B cell (primary cell): ENCODE results near the gene MROH9. TPM values are rescaled to one million over a fixed set of nuclear protein-coding genes. Genes with fewer than 3 reads are reported as not detected.

Experiments
- ATAC-seq: fragments of 200-7000 bp; cut with Tn5 transposase; one replicate; pipeline ENCODE4 v1.10.0; 2021; ENCODE audit warnings: low read depth, mild to moderate bottlenecking, moderate number of reproducible peaks, moderate library complexity
- CTCF ChIA-PET: fragments of 350-600 bp; sonication (Branson Sonifier 250); formaldehyde crosslinking; loops from one replicate; lab custom pipeline; 2021; ENCODE audit warnings: antibody characterized with exemption, inconsistent platforms; lab: Charles Lee
- POLR2A ChIA-PET: fragments of 350-600 bp; sonication (Branson Sonifier 250); formaldehyde crosslinking; loops from one replicate; lab custom pipeline; 2021; ENCODE audit warnings: antibody characterized with exemption; lab: Charles Lee
- DNase-seq: peaks from one replicate; pipeline ENCODE4 v3.0.0; 2013
- H2AFZ ChIP-seq: 2 replicates; pipeline ENCODE4 v1.6.1; 2012; ENCODE audit warnings: mild to moderate bottlenecking, low read depth, low read length; ENCODE audit not compliant: insufficient read depth, poor library complexity, severe bottlenecking
- H3K27ac ChIP-seq, 2 donors: 1 replicate in 1 of 2; 2 replicates in 1 of 2; pipeline ENCODE4 v1.5.1; 2012 to 2013; ENCODE audit warnings: low read length in 2 of 2, mild to moderate bottlenecking in 2 of 2, moderate library complexity in 1 of 2
- H3K27me3 ChIP-seq, 4 experiments: fragments of 200-600 bp in 1 of 4; sonication (generic) in 1 of 4; replicated peaks in 1 of 4; 1 replicate in 2 of 4; 2 replicates in 2 of 4; pipeline versions ENCODE4 v1.6.1 to v1.7.0; 2013 to 2016; ENCODE audit warnings: low read length in 3 of 4, mild to moderate bottlenecking in 2 of 4, mixed read lengths in 1 of 4, moderate library complexity in 1 of 4; ENCODE audit not compliant: insufficient read depth in 4 of 4, control insufficient read depth in 3 of 4; ENCODE audit errors: control extremely low read depth in 1 of 4
- H3K36me3 ChIP-seq, 2 experiments: replicated peaks in 1 of 2; 1 replicate in 1 of 2; 2 replicates in 1 of 2; pipeline versions ENCODE4 v1.6.1 to v1.7.1; 2013; ENCODE audit warnings: low read length in 1 of 2; ENCODE audit not compliant: insufficient read depth in 2 of 2, control insufficient read depth in 1 of 2; ENCODE audit errors: control extremely low read depth in 1 of 2, extremely low read depth in 1 of 2
- H3K4me1 ChIP-seq, 2 donors: fragments of 200-600 bp in 1 of 2; sonication (generic) in 1 of 2; 1 replicate in 1 of 2; 2 replicates in 1 of 2; pipeline versions ENCODE4 v1.5.1 to v1.6.1; 2013 to 2017; ENCODE audit warnings: low read length in 2 of 2; ENCODE audit not compliant: control insufficient read depth in 2 of 2, insufficient read depth in 2 of 2
- H3K4me2 ChIP-seq: replicated peaks from 2 replicates; pipeline ENCODE3; 2012; ENCODE audit warnings: mild to moderate bottlenecking, low read depth, low read length; ENCODE audit not compliant: poor library complexity, severe bottlenecking
- H3K4me3 ChIP-seq, 5 experiments: fragments of 200-600 bp in 1 of 5; sonication (generic) in 1 of 5; 1 replicate in 3 of 5; 2 replicates in 2 of 5; pipeline versions ENCODE4 v1.5.1 to v1.7.0; 2011 to 2016; ENCODE audit warnings: low read length in 4 of 5, mild to moderate bottlenecking in 4 of 5, low read depth in 2 of 5, control low read depth in 1 of 5, moderate library complexity in 1 of 5; ENCODE audit not compliant: insufficient read depth in 1 of 5; ENCODE audit errors: control extremely low read depth in 1 of 5, extremely low read depth in 1 of 5
- H3K79me2 ChIP-seq: fragments of 200-600 bp; sonication (generic); one replicate; pipeline ENCODE4 v1.6.0; 2016; ENCODE audit warnings: low read length; ENCODE audit not compliant: control insufficient read depth, insufficient read depth
- H3K9ac ChIP-seq: fragments of 200-600 bp; sonication (generic); 2 replicates; pipeline ENCODE4 v1.6.1; 2017; ENCODE audit warnings: mild to moderate bottlenecking, low read length, moderate library complexity
- H3K9me3 ChIP-seq, 3 donors: one replicate each; pipeline versions ENCODE4 v1.6.1 to v1.7.1; 2013; ENCODE audit warnings: low read length in 2 of 3; ENCODE audit not compliant: control insufficient read depth in 2 of 3, insufficient read depth in 1 of 3; ENCODE audit errors: control extremely low read depth in 1 of 3
- H4K20me1 ChIP-seq: 2 replicates; pipeline ENCODE4 v1.6.0; 2012; ENCODE audit warnings: mild to moderate bottlenecking, low read length; ENCODE audit not compliant: insufficient read depth, control insufficient read depth, poor library complexity, severe bottlenecking
- H3K27ac Mint-ChIP-seq: one replicate; pipeline ENCODE4 v1.8.0; 2021; ENCODE audit warnings: mixed read lengths
- H3K27me3 Mint-ChIP-seq: one replicate; pipeline ENCODE4 v1.8.0; 2021; ENCODE audit warnings: mixed read lengths
- H3K4me1 Mint-ChIP-seq: one replicate; pipeline ENCODE4 v1.8.0; 2021; ENCODE audit warnings: mixed read lengths
- H3K4me3 Mint-ChIP-seq: one replicate; pipeline ENCODE4 v1.8.0; 2021; ENCODE audit warnings: mixed read lengths
- H3K9me3 Mint-ChIP-seq: one replicate; pipeline ENCODE4 v1.8.0; 2022; ENCODE audit warnings: mixed read lengths; ENCODE audit not compliant: insufficient read depth
- EZH2 ChIP-seq: IDR thresholded peaks from 2 replicates; pipeline ENCODE4 v1.6.1; 2012; ENCODE audit warnings: borderline replicate concordance, low read depth, mild to moderate bottlenecking, moderate library complexity, low read length; ENCODE audit not compliant: insufficient read depth, poor library complexity, severe bottlenecking
- WGBS: methylation state at CpG from one replicate; pipeline ENCODE4 v1.1.5; 2013; ENCODE audit warnings: missing lambda C conversion rate; ENCODE audit not compliant: insufficient coverage; 5-methylcytosine and 5-hydroxymethylcytosine counted together
- intact Hi-C: fragments of 100-400 bp; cut with micrococcal nuclease; formaldehyde crosslinking; loops from one replicate; pipeline ENCODE4 v1.10.0; 2022
- polyA plus RNA-seq: library from polyadenylated mRNA; depleted of rRNA; stranded (reverse); fragments of >200 nt; gene quantifications from 2 replicates; pipeline ENCODE4 v1.2.3, GENCODE V29; 2012
- total RNA-seq, 2 donors: library from RNA; stranded (reverse); fragments of 120-200 nt in 1 of 2; gene quantifications; 1 replicate in 1 of 2; 2 replicates in 1 of 2; pipeline versions ENCODE4 v1.2.3 to v1.2.4, GENCODE V29; 2013 to 2022
- TF ChIP-seq, protein P1 (sequence below): fragments of 200-600 bp; IDR thresholded peaks from one replicate; pipeline ENCODE4 v1.8.0; 2022; ENCODE audit warnings: antibody characterized with exemption, mild to moderate bottlenecking

MROH9 gene
- total and polyA plus RNA-seq, 2 donors (not counting 1 experiment from before 2014, with no cell fraction given): not detected

DNA sequence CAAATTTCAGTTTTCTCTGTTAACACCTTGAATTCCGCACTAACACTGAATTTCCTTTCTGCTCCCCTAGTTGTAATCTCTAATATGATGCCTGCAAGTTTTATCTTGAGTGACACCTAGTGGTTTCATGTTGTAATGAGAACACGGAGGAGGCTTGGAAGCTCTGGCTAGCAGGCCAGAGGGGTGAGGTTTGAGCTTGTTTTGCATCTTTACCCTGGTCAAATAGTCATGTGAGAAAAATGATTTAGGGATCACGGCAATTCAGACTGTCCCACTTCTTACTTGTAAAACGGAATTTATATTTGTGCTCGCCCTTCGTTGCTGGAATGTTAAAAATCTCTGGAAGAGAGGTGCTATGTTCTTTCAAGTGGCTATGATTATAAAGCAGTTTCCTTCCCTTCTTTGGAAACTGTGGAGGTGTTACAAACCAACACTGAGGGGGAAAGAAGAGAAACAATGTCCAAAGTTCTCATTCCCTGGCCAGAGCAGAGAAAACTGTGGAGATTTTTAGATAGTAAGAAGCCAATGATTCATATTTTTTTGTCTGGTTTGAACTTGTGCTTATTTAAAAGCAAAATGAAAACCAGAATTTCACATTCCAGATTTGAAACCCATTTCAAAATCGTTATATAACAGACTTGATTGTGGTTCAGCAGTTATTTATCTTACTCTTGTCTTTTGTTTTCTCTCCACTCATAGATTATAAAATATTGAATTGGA lies 5.3 kb upstream of the MROH9 start:
- Mint-ChIP-seq H3K4me3 (no peak overlapping the region), H3K4me1 (no peaks in the 10 kb centered on the region), H3K27me3 (no peaks in the 10 kb centered on the region), H3K27ac (no peak overlapping the region), H3K9me3 (no peaks in the 10 kb centered on the region)
- TF ChIP-seq, protein P1, sequence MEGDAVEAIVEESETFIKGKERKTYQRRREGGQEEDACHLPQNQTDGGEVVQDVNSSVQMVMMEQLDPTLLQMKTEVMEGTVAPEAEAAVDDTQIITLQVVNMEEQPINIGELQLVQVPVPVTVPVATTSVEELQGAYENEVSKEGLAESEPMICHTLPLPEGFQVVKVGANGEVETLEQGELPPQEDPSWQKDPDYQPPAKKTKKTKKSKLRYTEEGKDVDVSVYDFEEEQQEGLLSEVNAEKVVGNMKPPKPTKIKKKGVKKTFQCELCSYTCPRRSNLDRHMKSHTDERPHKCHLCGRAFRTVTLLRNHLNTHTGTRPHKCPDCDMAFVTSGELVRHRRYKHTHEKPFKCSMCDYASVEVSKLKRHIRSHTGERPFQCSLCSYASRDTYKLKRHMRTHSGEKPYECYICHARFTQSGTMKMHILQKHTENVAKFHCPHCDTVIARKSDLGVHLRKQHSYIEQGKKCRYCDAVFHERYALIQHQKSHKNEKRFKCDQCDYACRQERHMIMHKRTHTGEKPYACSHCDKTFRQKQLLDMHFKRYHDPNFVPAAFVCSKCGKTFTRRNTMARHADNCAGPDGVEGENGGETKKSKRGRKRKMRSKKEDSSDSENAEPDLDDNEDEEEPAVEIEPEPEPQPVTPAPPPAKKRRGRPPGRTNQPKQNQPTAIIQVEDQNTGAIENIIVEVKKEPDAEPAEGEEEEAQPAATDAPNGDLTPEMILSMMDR: peak; percentile 82
- no peak for TF ChIP-seq EZH2
- Histone ChIP-seq H3K27me3 (no peaks in the 10 kb centered on the region), H3K4me1 (no peaks in the 10 kb centered on the region), H4K20me1 (no peaks in the 10 kb centered on the region), H3K4me3 (no peak overlapping the region), H3K79me2 (no peaks in the 10 kb centered on the region), H3K9me3 (peaks cover 0 to 5% (median 0%) of the 10 kb centered on the region in 3 donors), H3K9ac (no peak overlapping the region), H3K36me3 (no peaks in the 10 kb centered on the region), H3K4me2 (no peak overlapping the region), H2AFZ (no peak overlapping the region), H3K27ac (no peak overlapping the region)
- POLR2A ChIA-PET: no interaction called here
- intact Hi-C loops: no loop called here
- DNase-seq (peak; percentile 45), ATAC-seq (peak; percentile 41)
- WGBS: 37% methylated on average over 5 of the region's 7 CpGs
- CTCF ChIA-PET: interaction anchor here (0.7 to 5.4 kb wide), 6 partner anchors 9 to 1002 kb away, joined by 3 to 40 read pairs (median 5); no protein-coding TSS in a partner anchor

DNA sequence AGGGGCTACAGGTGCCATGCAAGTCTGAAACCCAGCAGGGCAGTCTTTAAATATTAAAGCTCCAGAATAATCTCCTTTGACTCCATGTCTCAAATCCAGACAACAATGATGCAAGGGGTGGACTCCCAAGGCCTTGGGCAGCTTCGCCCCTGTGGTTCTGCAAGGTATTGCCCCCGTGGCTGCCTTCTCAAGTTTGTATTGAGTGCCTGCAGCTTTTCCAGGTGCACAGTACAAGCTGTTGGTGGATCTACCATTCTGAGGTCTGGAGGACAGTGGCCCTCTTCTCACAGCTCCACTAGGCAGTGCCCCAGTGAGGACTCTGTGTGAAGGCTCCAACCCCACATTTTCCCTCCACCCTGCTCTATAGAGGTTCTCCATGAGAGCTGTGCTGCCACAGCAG lies 3.7 kb upstream of the MROH9 start:
- H3K36me3 ChIP-seq: no peaks in the 10 kb centered on the region
- H3K27ac Mint-ChIP-seq: no peak overlapping the region
- no peaks in the 10 kb centered on the region for H3K27me3 Mint-ChIP-seq
- intact Hi-C loops: no loop called here
- no peaks in the 10 kb centered on the region for H3K9me3 Mint-ChIP-seq
- H3K79me2 ChIP-seq: no peaks in the 10 kb centered on the region
- no peaks in the 10 kb centered on the region for H4K20me1 ChIP-seq
- ChIA-PET CTCF (interaction anchor here (0.8 to 5.4 kb wide), 2 partner anchors 33 to 1004 kb away, joined by 3 to 40 read pairs; no protein-coding TSS in a partner anchor), POLR2A (no interaction called here)
- DNase-seq (no peak), ATAC-seq (no peak)
- TF ChIP-seq, protein P1: no peak
- TF ChIP-seq EZH2: no peak
- 81% methylated on average over 2 of the region's 2 CpGs for WGBS
- H2AFZ ChIP-seq: no peak overlapping the region
- no peak overlapping the region for H3K4me3 ChIP-seq
- H3K27ac ChIP-seq: no peak overlapping the region
- H3K4me1 Mint-ChIP-seq: no peaks in the 10 kb centered on the region
- no peak overlapping the region for H3K9ac ChIP-seq
- no peak overlapping the region for H3K4me3 Mint-ChIP-seq
- no peak overlapping the region for H3K4me2 ChIP-seq
- peaks cover 0 to 5% (median 0%) of the 10 kb centered on the region in 3 donors for H3K9me3 ChIP-seq
- no peaks in the 10 kb centered on the region for H3K27me3 ChIP-seq
- no peaks in the 10 kb centered on the region for H3K4me1 ChIP-seq
